Peyer's patch (tissue), 4 donors: ENCODE results near the gene PPP2R2D. TPM values are rescaled to one million over a fixed set of nuclear protein-coding genes. Genes with fewer than 3 reads are reported as not detected.

Source experiments
- DNase-seq, 3 donors: peaks; one replicate each; pipeline ENCODE4 v3.0.0-alpha.2; 2017 to 2019
- H3K27ac ChIP-seq, 4 donors: fragments of 200-600 bp; sonication (generic); one replicate each; pipeline ENCODE4 v1.5.1; 2016 to 2019
- H3K27me3 ChIP-seq, 2 donors: fragments of 200-600 bp; sonication (generic); one replicate each; pipeline ENCODE4 v1.5.1; 2019
- H3K36me3 ChIP-seq, 3 donors: fragments of 200-600 bp; sonication (generic); one replicate each; pipeline ENCODE4 v1.5.1; 2016 to 2019
- H3K4me1 ChIP-seq, 4 donors: fragments of 200-600 bp; sonication (generic); one replicate each; pipeline ENCODE4 v1.5.1; 2016 to 2019
- H3K4me3 ChIP-seq, 4 donors: fragments of 200-600 bp; sonication (generic); 1 replicate in 3 of 4; 2 replicates in 1 of 4; pipeline ENCODE4 v1.5.1; 2016 to 2019; ENCODE audit warnings: mild to moderate bottlenecking in 1 of 4
- H3K9me3 ChIP-seq, 4 donors: fragments of 200-600 bp; sonication (generic); one replicate each; pipeline ENCODE4 v1.5.1; 2016 to 2019; ENCODE audit warnings: mild to moderate bottlenecking in 1 of 4
- CTCF ChIP-seq, 6 experiments: fragments of 450-650 bp in 4 of 6; fragments of 200-600 bp in 2 of 6; sonication (generic) in 1 of 6; IDR thresholded peaks; one replicate each; pipeline ENCODE4 v1.5.1; 2017 to 2019; ENCODE audit warnings: antibody characterized with exemption in 6 of 6, mild to moderate bottlenecking in 3 of 6, moderate library complexity in 1 of 6
- POLR2A ChIP-seq, 2 donors: fragments of 450-650 bp; IDR thresholded peaks; one replicate each; pipeline ENCODE4 v1.5.1; 2017; ENCODE audit warnings: antibody characterized with exemption in 2 of 2, mild to moderate bottlenecking in 2 of 2, moderate library complexity in 2 of 2
- total RNA-seq, 4 donors: library from RNA; depleted of rRNA; stranded (reverse); fragments of >200 nt; gene quantifications; one replicate each; pipeline ENCODE4 v1.1.0, GENCODE V29; 2016

Gene PPP2R2D
- total RNA-seq, 4 donors from 2014 or later, result 34.3 to 87.5 (median 48.5) TPM

- no peak overlapping the region for H3K4me3 ChIP-seq
- no peak overlapping the region for H3K27ac ChIP-seq
- H3K9me3 ChIP-seq, result no peaks in the 10 kb centered on the region
- H3K27me3 ChIP-seq, result no peaks in the 10 kb centered on the region
- H3K4me1 ChIP-seq, result no peaks in the 10 kb centered on the region
- peaks cover 0 to 90% (median 0%) of the 10 kb centered on the region in 3 donors for H3K36me3 ChIP-seq
- DNase-seq, result peak in 1 of 3 donors; percentile 33
- TF ChIP-seq POLR2A (IDR thresholded peaks at IDR 0.05) (no peak), CTCF (IDR thresholded peaks at IDR 0.05) (no peak)
These were observed 44.3 kb downstream of the PPP2R2D start for GRCh38 chr10:131944976-131945695.

- H3K4me3 ChIP-seq, result no peak overlapping the region
- no peaks in the 10 kb centered on the region for H3K27me3 ChIP-seq
- no peak overlapping the region for H3K27ac ChIP-seq
- H3K36me3 ChIP-seq, result peaks cover 0 to 89% (median 0%) of the 10 kb centered on the region in 3 donors
- DNase-seq, result no peak
- H3K9me3 ChIP-seq, result no peaks in the 10 kb centered on the region
- TF ChIP-seq POLR2A (IDR thresholded peaks at IDR 0.05), result no peak
- no peak for TF ChIP-seq CTCF (IDR thresholded peaks at IDR 0.05)
- H3K4me1 ChIP-seq, result no peaks in the 10 kb centered on the region
These were observed 45.5 kb downstream of the PPP2R2D start for GRCh38 chr10:131946321-131946751.

GRCh38 chr10:131946880-131947279 is 46.1 kb downstream of the PPP2R2D start:
- H3K36me3 ChIP-seq, result peaks cover 0 to 89% (median 0%) of the 10 kb centered on the region in 3 donors
- DNase-seq, result no peak
- TF ChIP-seq CTCF (IDR thresholded peaks at IDR 0.05) (no peak), POLR2A (IDR thresholded peaks at IDR 0.05) (no peak)
- H3K27ac ChIP-seq, result no peak overlapping the region
- H3K27me3 ChIP-seq, result no peaks in the 10 kb centered on the region
- no peaks in the 10 kb centered on the region for H3K9me3 ChIP-seq
- no peaks in the 10 kb centered on the region for H3K4me1 ChIP-seq
- no peak overlapping the region for H3K4me3 ChIP-seq

DNA sequence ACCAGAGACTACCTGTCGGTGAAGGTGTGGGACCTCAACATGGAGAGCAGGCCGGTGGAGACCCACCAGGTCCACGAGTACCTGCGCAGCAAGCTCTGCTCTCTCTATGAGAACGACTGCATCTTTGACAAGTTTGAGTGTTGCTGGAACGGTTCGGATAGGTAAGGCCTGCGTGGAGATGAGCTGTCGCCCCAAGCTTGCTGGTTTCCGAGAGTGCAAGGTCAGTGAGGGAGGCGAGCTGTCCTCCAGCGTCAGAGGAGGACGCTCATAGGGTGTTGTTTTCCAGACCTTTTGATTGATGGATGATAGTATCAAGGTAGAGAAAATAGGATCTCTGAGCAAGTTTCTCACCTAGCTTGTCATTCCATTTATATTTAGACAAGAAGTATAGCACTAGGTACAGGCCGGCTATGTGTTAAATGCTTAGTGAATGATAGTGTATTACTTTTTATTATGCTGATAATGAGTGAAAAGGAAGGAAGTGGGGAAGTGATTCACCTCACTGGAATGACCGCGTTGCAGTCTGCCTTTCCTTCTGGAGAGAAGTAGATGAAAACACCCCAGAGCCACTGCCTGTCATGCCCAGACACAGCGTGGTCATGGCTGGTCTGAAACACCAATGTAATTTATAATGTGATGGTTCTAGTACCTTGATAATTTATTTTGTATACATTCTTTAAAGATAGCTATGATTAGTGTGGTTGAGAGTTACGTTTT is 47.0 kb downstream of the PPP2R2D start:
- TF ChIP-seq POLR2A (IDR thresholded peaks at IDR 0.05), result no peak
- TF ChIP-seq CTCF (IDR thresholded peaks at IDR 0.05), result no peak
- no peak overlapping the region for H3K27ac ChIP-seq

GRCh38 chr10:131948501-131948900 is 47.7 kb downstream of the PPP2R2D start:
- Histone ChIP-seq H3K27ac (no peak overlapping the region), H3K4me3 (no peak overlapping the region), H3K4me1 (no peaks in the 10 kb centered on the region), H3K27me3 (no peaks in the 10 kb centered on the region), H3K9me3 (no peaks in the 10 kb centered on the region), H3K36me3 (peaks cover 0 to 77% (median 0%) of the 10 kb centered on the region in 3 donors)
- peak in 2 of 3 donors; percentile 19 to 25 for DNase-seq
- no peak for TF ChIP-seq CTCF (IDR thresholded peaks at IDR 0.05)
- TF ChIP-seq POLR2A (IDR thresholded peaks at IDR 0.05), result no peak

More for the DNA sequence above, 47.0 kb downstream of the PPP2R2D start:
- Histone ChIP-seq H3K4me1 (no peaks in the 10 kb centered on the region), H3K27me3 (no peaks in the 10 kb centered on the region), H3K9me3 (no peaks in the 10 kb centered on the region), H3K4me3 (no peak overlapping the region), H3K36me3 (peaks cover 0 to 84% (median 0%) of the 10 kb centered on the region in 3 donors)
- peak in 1 of 3 donors; percentile 34 for DNase-seq
